ENCODE data around the gene HIF1AN. TPM values are rescaled to one million over a fixed set of nuclear protein-coding genes. Genes with fewer than 3 reads are reported as not detected.
A peak's percentile ranks its signal among the peaks of the same experiment; 100 is the strongest.

Gene HIF1AN
- total and polyA plus RNA-seq, 11 donors = 8.2 to 61.8 (median 46.4) TPM

DNA sequence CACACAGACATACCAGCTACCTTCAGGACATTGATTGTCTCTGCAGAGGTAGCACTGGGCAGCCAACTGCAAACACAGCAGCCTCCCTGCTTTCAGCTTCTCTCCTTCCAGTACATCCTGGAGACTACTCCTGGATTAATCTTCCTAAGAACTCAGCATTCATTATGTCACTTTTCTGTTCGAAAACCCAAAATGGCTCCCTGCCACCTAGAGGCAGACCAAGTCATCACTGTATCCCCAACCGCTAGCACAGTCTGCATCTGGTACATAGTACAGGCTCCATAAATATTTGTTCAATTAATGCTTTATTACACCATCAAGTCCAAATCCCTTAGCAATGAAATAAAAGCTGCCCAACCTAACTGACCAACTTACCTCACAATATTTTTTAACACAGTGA is 11.1 kb upstream of the HIF1AN start:
- H3K4me3 ChIP-seq = no peak overlapping the region
- peaks cover 0 to 61% (median 51%) of the 10 kb centered on the region in 9 donors for H3K36me3 ChIP-seq
- H3K4me1 ChIP-seq = peaks cover 0 to 28% (median 15%) of the 10 kb centered on the region in 12 donors
- intact Hi-C loops (cut with DNase I) = loop anchor here in 1 of 10 donors (5.0 kb wide), 1 partner anchor 187 kb away; no protein-coding TSS in a partner anchor
- WGBS, 4 donors = 75 to 88% (median 84%) methylated on average over 2 of the region's 2 CpGs
- DNase-seq = no peak
- no peak for ATAC-seq
- peaks cover 0 to under 1% (median 0%) of the 10 kb centered on the region in 9 donors for H3K27me3 ChIP-seq
- H3K27ac ChIP-seq = no peak overlapping the region
- TF ChIP-seq, protein P1, sequence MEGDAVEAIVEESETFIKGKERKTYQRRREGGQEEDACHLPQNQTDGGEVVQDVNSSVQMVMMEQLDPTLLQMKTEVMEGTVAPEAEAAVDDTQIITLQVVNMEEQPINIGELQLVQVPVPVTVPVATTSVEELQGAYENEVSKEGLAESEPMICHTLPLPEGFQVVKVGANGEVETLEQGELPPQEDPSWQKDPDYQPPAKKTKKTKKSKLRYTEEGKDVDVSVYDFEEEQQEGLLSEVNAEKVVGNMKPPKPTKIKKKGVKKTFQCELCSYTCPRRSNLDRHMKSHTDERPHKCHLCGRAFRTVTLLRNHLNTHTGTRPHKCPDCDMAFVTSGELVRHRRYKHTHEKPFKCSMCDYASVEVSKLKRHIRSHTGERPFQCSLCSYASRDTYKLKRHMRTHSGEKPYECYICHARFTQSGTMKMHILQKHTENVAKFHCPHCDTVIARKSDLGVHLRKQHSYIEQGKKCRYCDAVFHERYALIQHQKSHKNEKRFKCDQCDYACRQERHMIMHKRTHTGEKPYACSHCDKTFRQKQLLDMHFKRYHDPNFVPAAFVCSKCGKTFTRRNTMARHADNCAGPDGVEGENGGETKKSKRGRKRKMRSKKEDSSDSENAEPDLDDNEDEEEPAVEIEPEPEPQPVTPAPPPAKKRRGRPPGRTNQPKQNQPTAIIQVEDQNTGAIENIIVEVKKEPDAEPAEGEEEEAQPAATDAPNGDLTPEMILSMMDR (IDR thresholded peaks at IDR 0.05) = no peak
- TF ChIP-seq POLR2A (IDR thresholded peaks at IDR 0.05) = no peak
- no peaks in the 10 kb centered on the region for H3K9me3 ChIP-seq

DNA sequence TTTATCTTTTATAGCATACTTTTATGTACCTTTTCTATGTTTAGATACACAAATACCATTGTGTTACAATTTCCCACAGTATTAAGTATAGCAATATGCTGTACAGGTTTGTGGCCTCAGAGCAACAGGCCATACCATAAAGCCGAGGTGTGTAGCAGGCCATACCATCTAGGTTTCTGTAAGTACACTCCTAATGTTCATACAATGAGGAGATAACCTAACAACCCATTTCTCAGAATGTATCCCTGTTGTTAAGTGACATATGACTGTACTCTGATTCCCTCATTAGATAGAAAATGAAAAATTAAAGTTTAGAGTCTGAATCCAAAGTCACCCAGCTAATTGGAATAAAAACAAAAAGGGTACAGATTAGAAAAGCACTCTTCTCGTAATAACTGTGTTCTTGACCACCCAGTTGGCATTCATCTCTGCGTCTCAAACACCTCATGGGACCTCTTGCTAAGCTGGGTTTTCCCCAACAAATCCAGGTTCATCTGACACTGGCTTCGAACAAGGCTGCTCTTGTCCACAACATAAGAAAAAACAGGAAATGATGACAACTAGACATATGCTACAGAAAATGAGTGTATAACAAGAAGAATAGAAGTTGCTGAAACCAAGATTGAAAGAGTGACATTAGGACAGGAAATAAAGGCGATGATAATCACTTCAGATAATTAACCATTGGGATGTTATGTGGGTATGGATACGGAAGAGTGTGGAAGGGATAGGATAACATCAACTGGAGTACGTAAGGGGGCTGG is 7.4 kb upstream of the HIF1AN start:
- peaks cover 0 to 32% (median 20%) of the 10 kb centered on the region in 12 donors for H3K4me1 ChIP-seq
- peaks cover 0 to 52% (median 46%) of the 10 kb centered on the region in 9 donors for H3K36me3 ChIP-seq
- DNase-seq (no peak), ATAC-seq (no peak)
- H3K27me3 ChIP-seq = no peaks in the 10 kb centered on the region
- peak overlapping the region in 7 of 12 donors; percentile 90 to 95 (median 92) for H3K27ac ChIP-seq
- WGBS, 4 donors = 41 to 55% (median 46%) methylated on average over 7 of the region's 7 CpGs
- H3K9me3 ChIP-seq = no peaks in the 10 kb centered on the region
- no peak for TF ChIP-seq POLR2A (IDR thresholded peaks at IDR 0.05)
- TF ChIP-seq, protein P1 (IDR thresholded peaks at IDR 0.05) = no peak
- peak overlapping the region; percentile 66 to 97 (median 92) for H3K4me3 ChIP-seq
- intact Hi-C loops (cut with DNase I) = no loop called here

DNA sequence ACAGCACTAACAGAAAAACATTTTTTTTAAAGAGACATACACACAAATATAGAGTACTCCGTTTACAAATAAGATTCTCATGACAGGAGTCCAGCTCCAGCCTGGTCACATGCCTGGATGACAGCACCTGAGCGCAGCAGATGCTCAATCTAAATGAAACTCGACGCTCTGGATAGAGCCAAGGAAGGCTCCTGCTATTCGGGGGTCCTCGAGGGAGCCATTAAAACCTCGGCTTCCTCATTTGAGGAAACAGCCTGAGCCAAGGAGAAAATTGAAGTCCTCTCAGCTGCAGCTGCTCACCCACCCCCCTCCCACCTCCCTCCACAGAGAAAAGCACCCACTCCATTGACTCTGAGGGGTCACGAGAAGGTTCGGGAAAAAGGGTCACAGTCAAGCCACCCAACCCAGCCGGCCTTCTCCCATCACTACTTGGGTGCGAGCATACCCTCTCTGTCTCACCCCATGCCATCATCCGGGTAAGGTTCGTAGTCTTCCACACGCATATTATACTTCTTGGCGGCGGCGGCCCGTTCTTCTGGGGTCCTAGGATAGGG is 6.7 kb upstream of the HIF1AN start:
- H3K27me3 ChIP-seq = no peaks in the 10 kb centered on the region
- DNase-seq (peak in 1 of 5 donors; percentile 16), ATAC-seq (peak in 2 of 4 donors; percentile 11 to 14)
- peak overlapping the region; percentile 66 to 97 (median 92) for H3K4me3 ChIP-seq
- no peak for TF ChIP-seq POLR2A (IDR thresholded peaks at IDR 0.05)
- TF ChIP-seq, protein P1 (IDR thresholded peaks at IDR 0.05) = no peak
- peak overlapping the region; percentile 66 to 95 (median 90) for H3K27ac ChIP-seq
- no peaks in the 10 kb centered on the region for H3K9me3 ChIP-seq
- peaks cover 0 to 32% (median 20%) of the 10 kb centered on the region in 12 donors for H3K4me1 ChIP-seq
- 0 to 2% (median 1%) methylated on average over 18 of the region's 18 CpGs for WGBS, 4 donors
- intact Hi-C loops (cut with DNase I) = no loop called here
- H3K36me3 ChIP-seq = peaks cover 0 to 45% (median 39%) of the 10 kb centered on the region in 9 donors
